Heart left ventricle (tissue), 13 donors: ENCODE measurements around the gene CACNA1C.

Experiments
- CTCF ChIP-seq, 12 donors: fragments of 200-600 bp; sonication (generic) in 4 of 12; IDR thresholded peaks; one replicate each; pipeline versions ENCODE4 v1.5.0 to v1.8.0; 2018 to 2022; ENCODE audit warnings: antibody characterized with exemption in 12 of 12, mild to moderate bottlenecking in 5 of 12
- POLR2A ChIP-seq, 2 donors: fragments of 450-650 bp; IDR thresholded peaks; one replicate each; pipeline ENCODE4 v1.6.1; 2017; ENCODE audit warnings: antibody characterized with exemption in 2 of 2, mild to moderate bottlenecking in 2 of 2, moderate library complexity in 2 of 2
- donor health status: ischemic (EF 13 %, LVEDD 7.1; RV severe dilation, severe dysfunction).
- donor health status: DM: no; HTN: yes; CAD: no.
- donor health status: DM: no; HTN: no; CAD: no.
- donor health status: ischemic (EF 25% LVEDD 6.9; RV normal size, moderate dysfunction).
- donor health status: ischemic (EF 25% LVEDD 5.7; RV mildly dilated, moderate dysfunction).
- donor health status: ischemic (EF 35%, LVEDD 5.7; RV mildly dilated, moderate dysfunction).
- donor health status: nonischemic (EF 11% LVEDD 7.7; RV severe dilation, severe dysfunction).
- donor health status: DM: yes; HTN: yes; CAD: no.
- donor health status: PGD.
- donor health status: ischemic (EF 29% LVEDD 5.4; RV normal size, mild dysfunction).
- donor health status: nonischemic (EF 23%, LVEDD 6.1; RV moderate dilation, normal function).

- no peak for TF ChIP-seq CTCF (IDR thresholded peaks at IDR 0.05)
- TF ChIP-seq POLR2A (IDR thresholded peaks at IDR 0.05), result no peak
These were observed 269.9 kb downstream of the CACNA1C start for GRCh38 chr12:2322554-2323120.
